ENCODE results near the gene SLC35B2.

The SLC35B2 gene

GRCh38 chr6:44251576-44252524, 5.5 kb downstream of the SLC35B2 start:
- no peak for DNase-seq

GRCh38 chr6:44250718-44251123, 6.6 kb downstream of the SLC35B2 start:
- no peak for DNase-seq

- no peak for DNase-seq
Observed at GRCh38 chr6:44250067-44250717, 7.1 kb downstream of the SLC35B2 start.

DNA sequence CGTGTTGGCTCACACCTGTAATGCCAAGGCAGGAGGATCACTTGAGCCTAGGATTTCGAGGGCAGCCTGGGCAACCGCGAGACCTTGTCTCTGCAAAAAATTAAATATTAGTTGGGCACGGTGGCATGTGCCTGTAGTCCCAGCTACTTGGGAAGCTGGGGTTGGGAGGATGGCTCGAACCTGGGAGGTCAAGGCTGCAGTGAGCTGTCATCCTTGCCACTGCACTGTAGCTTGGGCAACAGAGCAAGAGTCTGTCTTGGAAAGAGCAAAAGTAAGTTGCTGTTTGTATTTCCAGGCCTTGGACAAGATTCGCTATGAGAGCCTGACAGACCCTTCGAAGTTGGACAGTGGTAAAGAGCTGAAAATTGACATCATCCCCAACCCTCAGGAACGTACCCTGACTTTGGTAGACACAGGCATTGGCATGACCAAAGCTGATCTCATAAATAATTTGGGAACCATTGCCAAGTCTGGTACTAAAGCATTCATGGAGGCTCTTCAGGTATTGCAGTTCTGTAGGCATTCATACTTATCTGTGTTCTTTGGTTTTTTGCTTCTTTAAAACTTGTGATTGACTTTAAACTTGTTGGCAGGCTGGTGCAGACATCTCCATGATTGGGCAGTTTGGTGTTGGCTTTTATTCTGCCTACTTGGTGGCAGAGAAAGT, 8.1 kb downstream of the SLC35B2 start:
- DNase-seq, result no peak

GRCh38 chr6:44248579-44248978, 8.7 kb downstream of the SLC35B2 start:
- DNase-seq, result no peak

- DNase-seq, result peak; percentile 90 to 93
Observed at GRCh38 chr6:44247338-44248302, 9.7 kb downstream of the SLC35B2 start.

DNA sequence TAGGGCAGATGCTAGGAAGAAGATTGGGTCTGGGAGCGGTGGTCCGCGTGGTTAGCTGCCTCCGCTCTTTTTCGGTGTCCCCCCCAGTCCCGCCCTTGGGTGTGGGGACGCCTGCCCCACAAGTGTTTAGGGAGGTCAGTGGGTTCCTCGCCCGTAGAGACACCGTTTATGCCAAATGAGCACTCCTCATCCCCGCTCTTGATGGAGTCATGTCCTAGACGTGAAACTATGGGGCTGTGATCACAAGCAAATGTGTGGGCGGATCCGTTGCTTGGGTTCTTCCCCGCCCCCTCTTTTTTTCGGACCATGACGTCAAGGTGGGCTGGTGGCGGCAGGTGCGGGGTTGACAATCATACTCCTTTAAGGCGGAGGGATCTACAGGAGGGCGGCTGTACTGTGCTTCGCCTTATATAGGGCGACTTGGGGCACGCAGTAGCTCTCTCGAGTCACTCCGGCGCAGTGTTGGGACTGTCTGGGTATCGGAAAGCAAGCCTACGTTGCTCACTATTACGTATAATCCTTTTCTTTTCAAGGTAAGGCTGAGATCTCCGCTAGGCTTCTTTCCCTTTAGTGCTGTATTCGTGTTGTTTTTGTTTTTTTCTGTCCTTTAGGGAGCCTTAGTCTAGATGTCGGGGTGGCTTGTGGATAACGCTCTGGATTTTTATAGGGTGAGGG, 10.5 kb downstream of the SLC35B2 start, which contains the start of gene HSP90AB1:
Gene HSP90AB1, plus strand, starts transcription at position 439 of the 675 bp plus-strand sequence. CDS start 1,529 bp downstream, outside the sequence.
- peak; percentile 98 to 99 for DNase-seq

- DNase-seq, result peak; percentile 82 to 84
Observed at GRCh38 chr6:44245912-44246662, 11.2 kb downstream of the SLC35B2 start.

- no peak for DNase-seq
Observed at GRCh38 chr6:44245391-44245911, 11.9 kb downstream of the SLC35B2 start.

DNA sequence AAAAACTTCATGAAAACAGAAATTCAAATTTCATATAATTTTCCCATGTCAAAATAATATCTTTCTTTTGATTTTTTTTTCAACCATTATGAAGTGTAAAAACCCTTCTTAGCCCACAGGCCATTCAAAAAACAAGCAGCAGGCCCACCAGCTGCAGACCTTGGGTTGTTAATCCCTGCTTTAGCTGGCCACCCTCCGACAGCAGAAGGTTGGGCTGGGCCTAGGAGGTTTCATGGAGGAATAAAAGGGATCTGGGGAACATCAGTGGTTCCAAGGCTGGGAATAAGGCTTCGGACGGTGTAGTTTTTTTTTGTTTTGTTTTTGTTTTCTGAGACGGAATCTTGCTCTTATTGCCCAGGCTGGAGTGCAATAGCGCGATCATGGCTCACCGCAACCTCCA, 14.0 kb downstream of the SLC35B2 start:
- DNase-seq, result no peak

- no peak for DNase-seq
Observed at GRCh38 chr6:44238687-44239350, 18.5 kb downstream of the SLC35B2 start.

DNA sequence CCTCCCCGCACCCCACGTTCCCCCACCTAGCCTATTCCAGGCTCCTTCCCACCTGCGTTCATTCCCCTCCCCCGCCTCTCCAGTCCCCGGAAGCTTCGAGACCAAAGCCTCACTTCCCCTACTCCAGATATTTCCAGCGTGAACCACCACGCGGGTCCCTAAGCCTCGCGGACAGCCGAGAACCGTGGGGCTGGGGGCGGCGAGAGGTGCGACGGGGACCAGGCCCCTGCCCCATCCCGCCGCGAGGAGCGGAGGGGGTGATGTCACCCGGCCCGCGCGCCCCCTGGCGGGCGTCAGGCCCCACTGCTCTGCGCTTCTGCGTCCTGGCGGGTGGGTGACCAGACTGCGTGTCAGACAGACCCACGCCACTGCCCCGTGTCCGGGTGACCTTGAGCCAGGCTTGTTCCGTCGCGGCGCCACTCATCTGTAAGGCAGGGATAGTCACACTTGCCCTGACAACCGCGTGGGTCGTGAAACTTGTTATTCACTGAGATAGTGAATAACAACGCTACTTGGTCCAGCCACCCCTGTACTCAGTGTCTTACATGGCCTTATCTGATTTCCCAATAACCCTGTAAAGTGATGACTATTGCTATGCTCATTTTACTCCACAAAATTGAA, 19.4 kb downstream of the SLC35B2 start:
- peak; percentile 77 for DNase-seq

DNA sequence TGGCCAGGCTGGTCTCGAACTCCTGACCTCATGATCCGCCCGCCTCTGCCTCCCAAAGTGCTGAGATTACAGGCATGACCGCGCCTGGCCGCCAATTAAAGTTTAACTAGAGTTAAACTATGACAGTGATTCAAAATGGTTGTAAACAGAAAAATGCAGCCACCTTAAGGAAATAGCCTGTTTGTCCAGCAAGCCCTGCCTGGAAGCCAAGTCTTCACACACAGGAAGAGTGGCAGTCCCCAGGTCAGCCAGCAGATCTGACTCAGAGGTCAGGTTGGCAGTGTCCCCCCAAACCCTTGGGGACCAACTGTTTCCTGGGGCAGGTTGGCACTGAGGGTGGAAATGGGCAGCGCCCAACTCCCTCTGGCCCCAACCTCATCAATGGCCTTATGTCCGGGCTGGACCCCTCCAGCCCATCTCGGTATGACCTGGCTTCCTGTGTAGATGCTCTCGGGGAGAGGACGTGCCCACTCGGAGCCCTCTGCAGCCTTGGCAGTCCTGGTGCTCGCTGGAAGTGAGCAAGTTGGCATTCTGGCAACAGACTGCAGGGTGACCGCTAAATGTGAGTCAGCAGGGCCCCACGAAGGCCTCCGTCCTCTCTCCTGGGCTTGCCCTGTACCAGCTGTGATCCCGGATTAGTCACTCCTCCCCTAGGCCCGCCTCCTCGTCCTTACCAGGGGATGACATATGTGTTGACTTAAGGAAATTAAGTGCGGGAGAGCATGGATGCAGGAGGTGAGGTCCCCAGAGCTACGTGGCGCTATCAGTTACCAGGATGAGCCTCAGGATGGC, 20.1 kb downstream of the SLC35B2 start:
- DNase-seq, result peak; percentile 66 to 69

DNA sequence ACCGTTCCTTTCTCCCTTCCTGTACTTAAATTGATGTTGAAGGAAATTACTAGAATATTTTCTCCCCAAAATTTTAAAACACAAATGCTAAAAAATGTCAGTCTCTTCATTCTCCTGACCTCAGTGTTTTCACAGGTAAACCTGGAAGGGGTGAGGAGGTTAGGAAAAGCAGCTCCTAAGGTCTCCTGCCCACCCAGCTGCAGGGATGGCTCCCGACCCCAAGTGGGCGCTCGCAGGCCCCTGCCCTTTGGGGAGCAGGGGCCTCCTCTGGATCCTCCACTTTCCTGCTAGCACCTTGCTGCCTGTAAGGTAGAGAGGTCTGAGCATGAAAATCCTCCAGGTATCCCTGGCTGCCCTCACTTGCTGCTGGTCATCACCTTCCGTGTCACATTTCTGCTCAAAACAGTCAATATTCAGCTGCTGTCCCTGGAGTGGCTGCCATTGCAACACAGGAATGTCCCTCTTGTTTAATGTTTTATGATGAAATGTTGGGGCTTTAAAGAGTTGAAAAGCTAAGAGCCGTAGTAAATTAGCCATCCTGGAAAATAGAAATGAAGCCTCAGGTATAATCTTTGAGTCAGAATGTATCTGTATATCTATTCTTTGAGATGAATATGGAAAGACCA, 21.3 kb downstream of the SLC35B2 start:
- no peak for DNase-seq

DNA sequence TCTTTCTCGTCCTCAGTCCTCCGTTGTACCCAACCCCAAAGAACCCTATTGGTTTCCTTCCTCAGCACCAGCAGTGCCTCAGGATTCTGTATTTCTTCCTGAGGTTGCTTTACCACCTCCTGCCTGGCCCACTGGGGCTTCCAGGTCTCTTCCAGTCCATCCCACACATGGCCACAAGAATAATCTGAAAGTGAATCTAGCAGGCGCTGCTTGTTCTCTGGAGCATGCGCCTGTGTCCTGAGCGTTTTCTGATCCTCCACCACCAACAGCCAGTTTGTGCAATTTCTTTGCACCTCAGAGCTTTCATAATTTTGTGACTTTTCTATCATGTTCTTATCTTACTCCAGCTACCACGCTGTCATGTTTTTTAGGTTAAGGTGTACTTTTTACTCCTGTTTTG, 22.1 kb downstream of the SLC35B2 start:
- DNase-seq, result no peak

DNA sequence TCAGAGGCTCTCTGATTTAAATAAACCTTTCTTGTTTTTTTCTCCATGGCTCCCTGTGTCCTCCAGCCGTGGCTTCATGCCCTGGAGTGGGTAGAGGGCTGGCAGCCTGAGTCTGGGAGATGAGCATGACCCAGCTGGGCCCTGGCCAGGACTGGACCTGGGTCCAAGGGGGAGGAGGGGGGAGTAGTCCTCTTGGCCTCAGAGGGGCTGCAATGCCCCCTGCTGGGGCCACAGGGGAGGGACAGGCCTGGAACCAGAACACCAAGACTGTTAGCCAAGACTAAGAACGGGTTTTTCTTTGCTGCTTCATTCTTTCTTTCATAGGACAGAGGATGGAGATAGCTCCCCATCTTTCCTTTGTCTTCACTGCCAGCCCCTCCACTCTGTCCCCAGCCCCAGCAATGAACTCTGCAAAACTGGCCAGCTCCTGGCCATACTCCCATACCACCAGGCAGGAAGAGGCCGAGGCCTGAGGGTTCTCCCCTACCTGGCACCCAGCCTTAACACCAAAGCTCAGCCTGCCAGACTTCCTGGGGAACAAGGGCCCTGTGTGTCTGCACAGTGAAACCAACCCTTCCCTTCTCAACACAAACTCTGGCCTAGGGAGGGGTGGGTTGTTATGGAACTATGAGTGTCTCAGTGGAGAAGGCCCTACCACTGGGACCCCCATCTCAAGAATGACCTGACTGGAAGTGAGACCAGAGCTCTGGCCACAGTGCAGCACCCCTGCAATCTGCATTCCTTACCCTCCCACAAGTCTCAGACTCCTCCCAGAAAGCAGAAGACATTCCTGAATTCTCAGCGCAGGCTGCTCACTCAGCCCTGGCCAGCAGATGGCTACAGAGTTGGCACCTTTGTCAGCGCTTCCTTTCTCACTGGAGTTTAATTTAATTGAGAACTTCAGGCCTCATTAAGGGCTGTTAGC, 23.0 kb downstream of the SLC35B2 start:
- no peak for DNase-seq

- no peak for DNase-seq
Observed at GRCh38 chr6:44233567-44234100, 23.7 kb downstream of the SLC35B2 start.
